Measurements from ENCODE around the gene SGPP2.

Gene SGPP2

GRCh38 chr2:222523783-222524544 is 99.6 kb downstream of the SGPP2 start:
- DNase-seq (ENCODE audit: low read depth, low spot score): no peak

GRCh38 chr2:222525811-222526210 is 101.5 kb downstream of the SGPP2 start:
- DNase-seq (ENCODE audit: low read depth, low spot score): no peak

GRCh38 chr2:222526480-222527277 is 102.3 kb downstream of the SGPP2 start:
- DNase-seq (ENCODE audit: low read depth, low spot score): no peak

DNA sequence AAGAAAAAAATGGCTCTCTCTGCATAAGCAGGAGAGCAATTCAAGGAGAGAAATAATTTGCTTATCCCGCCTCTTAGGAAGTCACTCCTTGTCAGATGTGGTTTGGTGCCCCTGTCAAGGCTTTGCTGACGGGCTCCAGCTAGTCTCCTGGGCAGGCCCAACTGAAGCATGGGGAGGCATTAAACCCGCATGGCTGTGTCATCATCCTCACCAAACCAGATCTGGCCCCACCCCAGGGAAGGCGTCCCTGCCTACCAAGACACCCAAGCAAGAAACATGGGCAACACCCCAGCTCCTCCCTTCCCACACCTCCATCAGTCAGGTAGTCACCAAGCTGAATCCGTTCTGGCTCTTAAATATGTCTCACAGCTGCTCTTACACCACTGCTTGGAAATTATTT is 108.0 kb downstream of the SGPP2 start:
- no peak for DNase-seq (ENCODE audit: low read depth, low spot score)

GRCh38 chr2:222535477-222535876 is 111.1 kb downstream of the SGPP2 start:
- no peak for DNase-seq (ENCODE audit: low read depth, low spot score)

- DNase-seq (ENCODE audit: low read depth, low spot score): no peak
These were observed 114.2 kb downstream of the SGPP2 start for GRCh38 chr2:222538535-222538934.

DNA sequence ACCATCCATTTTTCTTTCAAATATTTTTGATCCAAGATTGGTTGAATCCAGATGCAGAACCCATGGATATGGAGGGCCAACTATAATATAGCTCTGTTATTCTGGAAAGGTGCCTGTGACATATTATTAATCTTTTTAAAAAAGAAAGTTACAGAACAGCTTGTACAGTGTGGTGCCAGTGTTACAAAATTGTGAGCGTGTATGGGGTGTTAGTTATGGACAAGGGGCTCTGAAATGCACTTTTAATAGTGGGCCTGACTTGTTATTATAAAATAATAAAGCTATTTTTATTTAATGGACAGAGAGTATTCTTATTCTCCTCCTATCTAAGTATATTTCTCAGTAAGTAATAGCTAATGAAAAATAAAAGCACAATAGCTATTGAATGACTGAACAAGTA is 120.3 kb downstream of the SGPP2 start:
- no peak for DNase-seq (ENCODE audit: low read depth, low spot score)

GRCh38 chr2:222545823-222546795 is 121.8 kb downstream of the SGPP2 start:
- no peak for DNase-seq (ENCODE audit: low read depth, low spot score)

DNA sequence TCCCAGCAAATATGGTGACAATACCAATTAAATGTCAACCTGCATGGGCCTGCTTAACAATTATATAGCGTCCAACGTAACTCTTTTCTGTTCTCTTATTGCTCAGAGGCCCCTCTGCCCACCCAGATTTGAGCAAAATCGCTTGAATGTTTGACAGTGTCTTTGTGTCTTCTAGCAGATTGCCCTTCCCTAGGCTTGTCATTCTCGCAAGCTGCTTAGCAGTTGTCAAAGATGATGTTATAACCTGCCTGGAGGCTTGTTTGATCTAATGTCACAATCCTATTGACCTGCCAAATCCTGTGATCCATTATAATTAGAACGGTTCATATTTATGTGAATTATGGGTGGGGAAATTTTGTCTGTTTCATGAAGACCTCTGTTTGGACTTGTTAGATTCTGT is 122.7 kb downstream of the SGPP2 start:
- DNase-seq (ENCODE audit: low read depth, low spot score): no peak

DNA sequence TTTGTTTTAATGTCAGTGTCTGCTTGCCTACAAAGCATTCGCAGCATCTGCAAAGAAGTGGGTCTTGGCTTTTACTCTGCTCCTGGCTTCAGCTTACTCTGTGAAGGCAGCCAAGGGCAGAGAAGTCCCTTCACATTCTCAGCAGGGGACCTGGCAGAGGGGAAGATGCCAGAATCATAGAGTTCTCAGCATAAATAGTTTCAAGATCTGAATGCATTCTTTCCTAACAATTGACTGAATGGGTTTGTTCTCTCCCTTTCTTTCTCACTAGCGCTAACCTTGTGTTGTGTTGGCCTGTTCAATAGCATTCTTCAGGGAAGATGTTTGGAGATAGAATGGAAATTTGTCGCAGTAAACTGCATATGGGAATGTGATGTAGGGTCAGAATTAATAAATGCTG is 124.6 kb downstream of the SGPP2 start:
- DNase-seq (ENCODE audit: low read depth, low spot score): peak; percentile 21

- no peak for DNase-seq (ENCODE audit: low read depth, low spot score)
These were observed 130.2 kb downstream of the SGPP2 start for GRCh38 chr2:222554517-222554916.

DNA sequence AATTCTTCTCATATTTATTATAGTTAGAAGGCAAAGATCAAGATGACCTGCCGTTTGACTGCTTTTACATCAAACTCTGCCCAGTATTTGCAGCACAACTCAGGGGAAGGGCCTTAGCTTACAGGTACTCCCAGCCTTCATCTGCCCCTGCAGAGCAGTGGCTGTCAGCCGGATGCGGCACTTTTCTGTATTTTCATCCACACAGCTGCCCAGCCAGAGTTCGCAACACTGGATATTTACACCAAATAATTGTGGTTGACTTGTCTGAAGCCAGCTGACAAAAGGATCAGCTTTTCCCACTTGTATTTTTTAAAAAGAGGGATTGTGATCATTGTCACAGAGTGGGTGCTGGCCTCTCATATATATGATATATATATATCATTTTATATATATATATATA is 136.8 kb downstream of the SGPP2 start:
- DNase-seq (ENCODE audit: low read depth, low spot score): no peak

- DNase-seq (ENCODE audit: low read depth, low spot score): no peak
These were observed 137.7 kb downstream of the SGPP2 start for GRCh38 chr2:222561817-222562645.

DNA sequence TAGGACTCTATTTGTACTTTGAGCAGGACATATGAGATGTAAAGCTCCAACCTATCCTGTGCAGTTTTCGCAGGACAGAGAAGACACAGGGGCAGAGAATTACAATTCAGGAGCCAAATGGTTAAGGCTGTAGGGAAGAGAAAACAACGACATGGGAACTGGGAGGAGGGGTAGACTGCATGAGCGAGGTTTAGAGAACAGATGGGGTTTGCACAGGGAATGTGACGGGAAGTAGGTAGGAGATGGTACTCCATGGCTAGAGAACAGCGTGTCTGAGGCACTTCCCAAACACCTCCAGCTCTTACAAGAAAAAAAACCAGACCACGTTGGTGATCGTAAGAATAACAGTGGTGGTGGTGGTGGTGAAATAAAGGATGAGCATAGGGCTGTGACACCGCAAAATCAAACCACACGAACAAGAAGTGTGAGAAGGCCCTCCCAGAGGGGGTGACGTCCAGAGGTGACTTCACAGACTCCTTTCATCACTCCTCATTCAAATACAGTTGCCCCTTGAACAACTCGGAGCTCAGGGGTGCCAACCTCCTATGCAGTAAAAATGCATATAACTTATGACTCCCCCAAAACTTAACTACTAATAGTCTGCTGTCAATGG is 138.9 kb downstream of the SGPP2 start:
- no peak for DNase-seq (ENCODE audit: low read depth, low spot score)

GRCh38 chr2:222563936-222564335 is 139.6 kb downstream of the SGPP2 start:
- DNase-seq (ENCODE audit: low read depth, low spot score): no peak

- DNase-seq (ENCODE audit: low read depth, low spot score): no peak
These were observed 141.9 kb downstream of the SGPP2 start for GRCh38 chr2:222566229-222566628.

GRCh38 chr2:222568865-222569264 is 144.5 kb downstream of the SGPP2 start:
- peak; percentile 39 for DNase-seq (ENCODE audit: low read depth, low spot score)

DNA sequence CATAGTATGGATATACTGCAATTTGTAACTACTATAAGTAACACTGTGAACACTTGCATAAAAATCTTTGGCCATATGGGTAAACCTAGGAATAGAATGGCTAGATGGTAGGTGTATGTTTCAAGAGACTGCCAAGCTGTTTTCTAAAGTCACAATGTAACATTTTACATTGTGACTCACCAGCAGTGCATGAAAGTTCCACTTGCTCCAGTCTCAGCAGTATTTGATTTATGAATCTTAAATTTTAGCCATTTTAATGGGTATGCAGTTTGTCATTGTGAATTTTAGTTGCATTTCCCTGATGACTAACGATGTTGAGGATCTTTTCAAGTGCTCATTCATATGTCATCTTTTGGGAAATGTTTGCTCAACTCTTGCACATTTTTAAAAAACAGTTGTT is 145.5 kb downstream of the SGPP2 start:
- DNase-seq (ENCODE audit: low read depth, low spot score): no peak

DNA sequence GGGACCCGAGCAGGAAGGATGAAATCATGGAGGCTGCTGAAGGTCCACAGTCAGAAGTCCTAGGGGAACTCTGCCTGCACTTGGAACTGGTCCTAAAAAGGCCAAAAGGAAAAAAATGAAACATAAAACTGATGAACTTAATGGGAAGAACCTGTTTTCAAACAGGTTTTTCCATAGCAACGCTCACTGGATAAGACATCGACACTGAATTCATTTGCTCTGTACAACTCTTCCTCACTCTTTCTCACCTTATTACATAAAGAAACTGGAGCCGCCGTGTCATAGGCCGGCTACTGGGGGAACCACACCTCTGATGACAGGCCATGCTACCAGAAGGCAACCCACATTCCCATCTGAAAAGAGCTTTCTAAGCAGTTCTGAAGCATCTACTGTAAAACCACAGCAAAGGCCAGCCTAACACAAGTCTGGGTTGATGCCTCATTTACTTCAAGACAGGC is 147.9 kb downstream of the SGPP2 start:
- DNase-seq (ENCODE audit: low read depth, low spot score): no peak

- DNase-seq (ENCODE audit: low read depth, low spot score): no peak
These were observed 148.4 kb downstream of the SGPP2 start for GRCh38 chr2:222572751-222573174.
